Placental pericyte (primary cell): ENCODE results near the gene PCA3. TPM values are rescaled to one million over a fixed set of nuclear protein-coding genes. Genes with fewer than 3 reads are reported as not detected.

Source experiments
- small RNA-seq: library from RNA; depleted of rRNA; stranded (forward); fragments of <200 nt; gene quantifications from one replicate; pipeline ENCODE3, GENCODE V24; 2012; ENCODE audit warnings: low replicate concordance
- total RNA-seq: library from RNA; depleted of rRNA; stranded (reverse); fragments of >200 nt; gene quantifications from 2 replicates; pipeline ENCODE4 v1.2.3, GENCODE V29; 2012

The PCA3 gene
- total RNA-seq, result not detected in 2 replicates

DNA sequence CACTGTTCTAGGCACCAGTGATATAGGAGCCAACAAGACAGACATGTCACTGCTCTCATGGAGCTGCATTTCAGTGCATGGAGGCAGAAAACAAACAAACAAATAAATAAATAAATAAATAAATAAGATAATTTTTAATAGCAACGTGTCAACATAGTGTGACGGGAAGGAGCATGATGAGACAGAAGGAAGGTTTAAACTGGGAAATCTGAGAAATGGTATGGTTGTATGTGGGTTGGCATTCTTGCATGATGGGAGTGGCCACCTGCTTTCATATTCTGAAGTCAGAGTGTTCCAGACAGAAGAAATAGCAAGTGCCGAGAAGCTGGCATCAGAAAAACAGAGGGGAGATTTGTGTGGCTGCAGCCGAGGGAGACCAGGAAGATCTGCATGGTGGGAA, at the start of gene PCA3:
PCA3 (plus strand) TSS at position 301 of the 400 bp plus-strand sequence.

Small RNA genes within 50 kb of the gene (small RNA-seq; reads per million reads assigned to genes)
- not detected for gene AL359314.1

Other genes starting within 250 kb of the PCA3 start
- 0.72 and 1.1 TPM in 2 replicates for gene PRUNE2, start 141.7 kb downstream of the PCA3 start, total RNA-seq